Heart left ventricle (tissue), 13 donors: ENCODE results near the gene EMX2.

Experiments used
- CTCF ChIP-seq, 12 donors: fragments of 200-600 bp; sonication (generic) in 4 of 12; IDR thresholded peaks; one replicate each; pipeline versions ENCODE4 v1.5.0 to v1.8.0; 2018 to 2022; ENCODE audit warnings: antibody characterized with exemption in 12 of 12, mild to moderate bottlenecking in 5 of 12
- POLR2A ChIP-seq, 2 donors: fragments of 450-650 bp; IDR thresholded peaks; one replicate each; pipeline ENCODE4 v1.6.1; 2017; ENCODE audit warnings: antibody characterized with exemption in 2 of 2, mild to moderate bottlenecking in 2 of 2, moderate library complexity in 2 of 2
- donor health status: ischemic (EF 13 %, LVEDD 7.1; RV severe dilation, severe dysfunction).
- donor health status: DM: no; HTN: yes; CAD: no.
- donor health status: DM: no; HTN: no; CAD: no.
- donor health status: ischemic (EF 25% LVEDD 6.9; RV normal size, moderate dysfunction).
- donor health status: ischemic (EF 25% LVEDD 5.7; RV mildly dilated, moderate dysfunction).
- donor health status: ischemic (EF 35%, LVEDD 5.7; RV mildly dilated, moderate dysfunction).
- donor health status: nonischemic (EF 11% LVEDD 7.7; RV severe dilation, severe dysfunction).
- donor health status: DM: yes; HTN: yes; CAD: no.
- donor health status: PGD.
- donor health status: ischemic (EF 29% LVEDD 5.4; RV normal size, mild dysfunction).
- donor health status: nonischemic (EF 23%, LVEDD 6.1; RV moderate dilation, normal function).

GRCh38 chr10:117551330-117552155 lies 9.0 kb downstream of the EMX2 start:
- TF ChIP-seq CTCF (IDR thresholded peaks at IDR 0.05) (no peak), POLR2A (IDR thresholded peaks at IDR 0.05) (no peak)
